Activated T-cell treated with anti-CD3 and anti-CD28 coated beads for 48 hours (primary cell): ENCODE results near the gene PXN.

Experiments used
- DNase-seq: peaks from one replicate; pipeline ENCODE4 v3.0.0-alpha.2; 2020; ENCODE audit warnings: low read depth

Gene PXN

GRCh38 chr12:120172053-120172452, 93.5 kb downstream of the PXN start:
- DNase-seq = no peak

- DNase-seq = no peak
Observed at GRCh38 chr12:120170631-120171030, 94.9 kb downstream of the PXN start.

GRCh38 chr12:120169946-120170345, 95.6 kb downstream of the PXN start:
- DNase-seq = no peak

- no peak for DNase-seq
Observed at GRCh38 chr12:120168337-120168736, 97.2 kb downstream of the PXN start.

- DNase-seq = no peak
Observed at GRCh38 chr12:120167529-120168095, 97.9 kb downstream of the PXN start.

- DNase-seq = no peak
Observed at GRCh38 chr12:120164293-120164692, 101.2 kb downstream of the PXN start.

GRCh38 chr12:120162763-120163162, 102.8 kb downstream of the PXN start:
- no peak for DNase-seq

GRCh38 chr12:120161852-120162251, 103.7 kb downstream of the PXN start:
- no peak for DNase-seq
